WTC11 (cell line): ENCODE measurements around the gene EEFSEC. TPM values are rescaled to one million over a fixed set of nuclear protein-coding genes. Genes with fewer than 3 reads are reported as not detected.

ENCODE experiments used
- ATAC-seq: fragments of 200-7000 bp; cut with Tn5 transposase; 2 replicates; pipeline ENCODE4 v1.10.0; 2021; ENCODE audit warnings: mild to moderate bottlenecking, moderate library complexity
- CTCF ChIA-PET: fragments of 300-600 bp; sonication (Branson Sonifier 250); formaldehyde crosslinking; loops from one replicate; lab custom pipeline; 2021; ENCODE audit warnings: antibody characterized with exemption; lab: Charles Lee
- POLR2A ChIA-PET: fragments of 350-600 bp; sonication (Branson Sonifier 250); formaldehyde crosslinking; loops from one replicate; lab custom pipeline; 2021; ENCODE audit warnings: antibody characterized with exemption; lab: Charles Lee
- DNase-seq: peaks from one replicate; pipeline ENCODE4 v3.0.0; 2021; ENCODE audit warnings: low spot score
- H3K27ac Mint-ChIP-seq: 2 replicates; pipeline ENCODE4 v1.8.0; 2021; ENCODE audit warnings: mixed read lengths
- H3K27me3 Mint-ChIP-seq: 2 replicates; pipeline ENCODE4 v1.8.0; 2021; ENCODE audit warnings: low read depth, mild to moderate bottlenecking, moderate library complexity, mixed read lengths
- H3K36me3 Mint-ChIP-seq: 2 replicates; pipeline ENCODE4 v1.8.0; 2021; ENCODE audit warnings: mixed read lengths
- H3K4me1 Mint-ChIP-seq: 2 replicates; pipeline ENCODE4 v1.8.0; 2022; ENCODE audit warnings: mixed read lengths
- H3K4me3 Mint-ChIP-seq: 2 replicates; pipeline ENCODE4 v1.8.0; 2021; ENCODE audit warnings: mild to moderate bottlenecking, moderate library complexity, mixed read lengths
- H3K9me3 Mint-ChIP-seq: 2 replicates; pipeline ENCODE4 v1.8.0; 2021; ENCODE audit warnings: mixed read lengths
- ATF1 ChIP-seq: sonication (generic); formaldehyde crosslinking; IDR thresholded peaks from 2 replicates; pipeline ENCODE4 v1.8.1; 2023; ENCODE audit warnings: mild to moderate bottlenecking, moderate library complexity, missing genetic modification reagents
- CREB1 ChIP-seq: sonication (generic); formaldehyde crosslinking; IDR thresholded peaks from 2 replicates; pipeline ENCODE4 v1.8.0; 2023; ENCODE audit warnings: mild to moderate bottlenecking, missing genetic modification reagents
- ETV6 ChIP-seq: sonication (generic); formaldehyde crosslinking; IDR thresholded peaks from 2 replicates; pipeline ENCODE4 v1.8.1; 2022; ENCODE audit warnings: mild to moderate bottlenecking, missing genetic modification reagents
- GABPB1 ChIP-seq: sonication (generic); formaldehyde crosslinking; IDR thresholded peaks from 2 replicates; pipeline ENCODE4 v1.8.1; 2023; ENCODE audit warnings: mild to moderate bottlenecking, missing genetic modification reagents
- GRHL2 ChIP-seq: fragments of 250-450 bp; sonication (Bioruptor Pico); IDR thresholded peaks from 2 replicates; pipeline ENCODE4 v1.8.0; 2022; ENCODE audit warnings: mild to moderate bottlenecking, moderate library complexity; ENCODE audit not compliant: insufficient replicate concordance, severe bottlenecking
- MYBL2 ChIP-seq: sonication (generic); formaldehyde crosslinking; IDR thresholded peaks from 2 replicates; pipeline ENCODE4 v1.8.1; 2023; ENCODE audit warnings: mild to moderate bottlenecking, moderate library complexity, missing genetic modification reagents
- NFATC4 ChIP-seq: fragments of 250-450 bp; sonication (Bioruptor Pico); IDR thresholded peaks from 2 replicates; pipeline ENCODE4 v1.9.0; 2021; ENCODE audit warnings: mild to moderate bottlenecking
- OVOL2 ChIP-seq: fragments of 250-450 bp; sonication (Bioruptor Pico); IDR thresholded peaks from 2 replicates; pipeline ENCODE4 v1.9.0; 2021; ENCODE audit warnings: mild to moderate bottlenecking, borderline replicate concordance
- RELA ChIP-seq: sonication (generic); formaldehyde crosslinking; IDR thresholded peaks from 2 replicates; pipeline ENCODE4 v1.8.1; 2022; ENCODE audit warnings: missing genetic modification reagents, mild to moderate bottlenecking, borderline replicate concordance
- SOX15 ChIP-seq: fragments of 250-450 bp; sonication (Bioruptor Pico); IDR thresholded peaks from 2 replicates; pipeline ENCODE4 v1.9.0; 2021; ENCODE audit warnings: mild to moderate bottlenecking
- TCF7 ChIP-seq: sonication (generic); formaldehyde crosslinking; IDR thresholded peaks from 2 replicates; pipeline ENCODE4 v1.8.0; 2022; ENCODE audit warnings: mild to moderate bottlenecking, low read depth, missing genetic modification reagents, moderate library complexity
- ZBTB21 ChIP-seq: sonication (generic); formaldehyde crosslinking; IDR thresholded peaks from 2 replicates; pipeline ENCODE4 v1.8.1; 2023; ENCODE audit warnings: mild to moderate bottlenecking, missing genetic modification reagents, borderline replicate concordance
- ZNF232 ChIP-seq: sonication (generic); formaldehyde crosslinking; IDR thresholded peaks from 2 replicates; pipeline ENCODE4 v1.8.0; 2022; ENCODE audit warnings: mild to moderate bottlenecking, missing genetic modification reagents
- ZNF317 ChIP-seq: sonication (generic); formaldehyde crosslinking; IDR thresholded peaks from 2 replicates; pipeline ENCODE4 v1.8.1; 2023; ENCODE audit warnings: low read depth, mild to moderate bottlenecking, moderate library complexity, missing genetic modification reagents, borderline replicate concordance
- ZNF396 ChIP-seq: fragments of 250-450 bp; sonication (Bioruptor Pico); IDR thresholded peaks from 2 replicates; pipeline ENCODE4 v1.8.0; 2021; ENCODE audit warnings: mild to moderate bottlenecking, moderate library complexity, borderline replicate concordance
- total RNA-seq: library from RNA; stranded (reverse); gene quantifications from 3 replicates; pipeline ENCODE4 v1.2.3, GENCODE V29; 2021
- TF ChIP-seq, protein P1 (sequence below): fragments of 250-450 bp; sonication (Bioruptor Pico); IDR thresholded peaks from 2 replicates; pipeline ENCODE4 v1.9.0; 2021; ENCODE audit warnings: mild to moderate bottlenecking
- TF ChIP-seq, protein P2 (sequence below): fragments of 200-600 bp; IDR thresholded peaks from 2 replicates; pipeline ENCODE4 v1.8.0; 2022; ENCODE audit warnings: antibody characterized with exemption
- TF ChIP-seq, protein P3 (sequence below): sonication (generic); formaldehyde crosslinking; IDR thresholded peaks from 2 replicates; pipeline ENCODE4 v1.8.0; 2022; ENCODE audit warnings: mild to moderate bottlenecking, missing genetic modification reagents
- TF ChIP-seq, protein P4 (sequence below): sonication (generic); formaldehyde crosslinking; IDR thresholded peaks from 2 replicates; pipeline ENCODE4 v1.8.0; 2022; ENCODE audit warnings: mild to moderate bottlenecking, missing genetic modification reagents
- TF ChIP-seq, protein P5 (sequence below): fragments of 250-450 bp; sonication (Bioruptor Pico); IDR thresholded peaks from 2 replicates; pipeline ENCODE4 v2.1.2; 2022; ENCODE audit warnings: mild to moderate bottlenecking, moderate library complexity

EEFSEC gene
- total RNA-seq, 1 experiment from 2014 or later: 13.7 TPM

DNA sequence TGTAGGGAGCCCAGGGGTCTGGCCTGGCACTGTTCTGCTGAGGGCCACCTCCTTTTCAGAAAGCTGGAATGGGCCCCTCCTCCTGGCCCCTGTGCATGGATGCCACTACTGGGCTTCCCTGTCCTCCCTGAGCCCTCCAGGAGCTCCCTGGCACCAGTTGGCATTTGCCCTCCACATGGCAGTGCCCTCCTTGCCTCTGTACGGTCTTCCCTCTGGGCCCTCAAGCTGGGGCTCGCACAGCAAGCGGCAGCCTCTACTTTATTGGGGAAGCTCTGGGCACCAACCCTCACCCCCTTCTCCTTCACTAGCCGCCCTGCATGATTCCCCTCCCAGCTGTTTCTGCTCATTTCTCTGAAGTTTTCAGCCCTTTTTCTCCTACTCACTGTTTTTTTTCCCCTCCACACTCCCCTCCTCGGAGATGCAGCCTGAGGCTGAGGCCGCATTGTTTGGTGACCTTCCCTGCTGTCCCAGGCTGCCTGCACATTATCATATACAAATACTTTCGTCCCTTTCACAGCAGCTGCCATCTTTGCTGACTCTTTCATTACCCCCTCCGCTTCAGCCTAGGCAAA, 127.3 kb downstream of the EEFSEC start (continued):
- TF ChIP-seq ETV6 (CRISPR knock-in tag) (peak; percentile 39; the same call in 1 of the 2 replicates), NFATC4 (CRISPR knock-in tag) (no peak), MYBL2 (no peak), ZNF396 (CRISPR knock-in tag) (no peak), GRHL2 (no peak), OVOL2 (no peak), GABPB1 (CRISPR knock-in tag) (no peak), ZNF317 (CRISPR knock-in tag) (no peak), TCF7 (CRISPR knock-in tag) (no peak)
- TF ChIP-seq, protein P1, sequence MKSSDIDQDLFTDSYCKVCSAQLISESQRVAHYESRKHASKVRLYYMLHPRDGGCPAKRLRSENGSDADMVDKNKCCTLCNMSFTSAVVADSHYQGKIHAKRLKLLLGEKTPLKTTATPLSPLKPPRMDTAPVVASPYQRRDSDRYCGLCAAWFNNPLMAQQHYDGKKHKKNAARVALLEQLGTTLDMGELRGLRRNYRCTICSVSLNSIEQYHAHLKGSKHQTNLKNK: no peak
- TF ChIP-seq, protein P2, sequence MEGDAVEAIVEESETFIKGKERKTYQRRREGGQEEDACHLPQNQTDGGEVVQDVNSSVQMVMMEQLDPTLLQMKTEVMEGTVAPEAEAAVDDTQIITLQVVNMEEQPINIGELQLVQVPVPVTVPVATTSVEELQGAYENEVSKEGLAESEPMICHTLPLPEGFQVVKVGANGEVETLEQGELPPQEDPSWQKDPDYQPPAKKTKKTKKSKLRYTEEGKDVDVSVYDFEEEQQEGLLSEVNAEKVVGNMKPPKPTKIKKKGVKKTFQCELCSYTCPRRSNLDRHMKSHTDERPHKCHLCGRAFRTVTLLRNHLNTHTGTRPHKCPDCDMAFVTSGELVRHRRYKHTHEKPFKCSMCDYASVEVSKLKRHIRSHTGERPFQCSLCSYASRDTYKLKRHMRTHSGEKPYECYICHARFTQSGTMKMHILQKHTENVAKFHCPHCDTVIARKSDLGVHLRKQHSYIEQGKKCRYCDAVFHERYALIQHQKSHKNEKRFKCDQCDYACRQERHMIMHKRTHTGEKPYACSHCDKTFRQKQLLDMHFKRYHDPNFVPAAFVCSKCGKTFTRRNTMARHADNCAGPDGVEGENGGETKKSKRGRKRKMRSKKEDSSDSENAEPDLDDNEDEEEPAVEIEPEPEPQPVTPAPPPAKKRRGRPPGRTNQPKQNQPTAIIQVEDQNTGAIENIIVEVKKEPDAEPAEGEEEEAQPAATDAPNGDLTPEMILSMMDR: no peak
- TF ChIP-seq, protein P3, sequence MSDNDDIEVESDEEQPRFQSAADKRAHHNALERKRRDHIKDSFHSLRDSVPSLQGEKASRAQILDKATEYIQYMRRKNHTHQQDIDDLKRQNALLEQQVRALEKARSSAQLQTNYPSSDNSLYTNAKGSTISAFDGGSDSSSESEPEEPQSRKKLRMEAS: 0 out of 2 replicates have a peak, but pooled peaks have one; percentile 43

DNA sequence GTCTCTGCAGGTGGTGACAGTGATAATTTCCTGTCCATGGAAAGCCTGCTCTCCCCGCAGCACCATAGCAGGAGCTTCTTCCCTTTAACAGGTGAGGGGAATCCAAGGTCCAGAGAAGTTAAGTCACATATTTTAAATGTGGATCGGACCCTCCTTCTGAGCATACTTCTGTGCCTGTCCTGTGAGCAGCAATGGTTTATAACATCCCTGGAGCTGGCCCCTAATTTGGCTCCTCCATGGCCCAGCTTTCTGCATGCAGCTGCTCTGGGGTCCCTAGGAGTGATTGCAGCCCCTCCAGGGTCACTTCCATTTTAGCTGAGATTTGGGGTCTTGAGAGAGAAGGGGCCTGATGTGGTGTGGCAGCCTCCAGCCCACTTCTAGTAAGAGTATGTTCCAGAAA, 127.8 kb downstream of the EEFSEC start:
- Mint-ChIP-seq H3K27me3 (peaks cover 60% of the 10 kb centered on the region), H3K36me3 (no peaks in the 10 kb centered on the region), H3K4me1 (peaks cover 89% of the 10 kb centered on the region), H3K27ac (peak overlapping the region; percentile 95), H3K4me3 (no peak overlapping the region; the same call in 1 of the 2 replicates), H3K9me3 (no peaks in the 10 kb centered on the region)
- CTCF ChIA-PET: interaction anchor here (0.6 to 8.4 kb wide), 12 partner anchors 10 to 706 kb away, joined by 3 to 60 read pairs (median 3); no protein-coding TSS in a partner anchor
- POLR2A ChIA-PET: interaction anchor here (0.8 kb wide), 1 partner anchor 19 kb away, joined by 3 read pairs; no protein-coding TSS in a partner anchor
- TF ChIP-seq, protein P4, sequence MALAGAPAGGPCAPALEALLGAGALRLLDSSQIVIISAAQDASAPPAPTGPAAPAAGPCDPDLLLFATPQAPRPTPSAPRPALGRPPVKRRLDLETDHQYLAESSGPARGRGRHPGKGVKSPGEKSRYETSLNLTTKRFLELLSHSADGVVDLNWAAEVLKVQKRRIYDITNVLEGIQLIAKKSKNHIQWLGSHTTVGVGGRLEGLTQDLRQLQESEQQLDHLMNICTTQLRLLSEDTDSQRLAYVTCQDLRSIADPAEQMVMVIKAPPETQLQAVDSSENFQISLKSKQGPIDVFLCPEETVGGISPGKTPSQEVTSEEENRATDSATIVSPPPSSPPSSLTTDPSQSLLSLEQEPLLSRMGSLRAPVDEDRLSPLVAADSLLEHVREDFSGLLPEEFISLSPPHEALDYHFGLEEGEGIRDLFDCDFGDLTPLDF (CRISPR knock-in tag): no peak
- TF ChIP-seq CREB1 (CRISPR knock-in tag) (no peak), ATF1 (CRISPR knock-in tag) (no peak), ZNF232 (no peak), ZBTB21 (no peak), RELA (no peak), SOX15 (CRISPR knock-in tag) (no peak)
- TF ChIP-seq, protein P5, sequence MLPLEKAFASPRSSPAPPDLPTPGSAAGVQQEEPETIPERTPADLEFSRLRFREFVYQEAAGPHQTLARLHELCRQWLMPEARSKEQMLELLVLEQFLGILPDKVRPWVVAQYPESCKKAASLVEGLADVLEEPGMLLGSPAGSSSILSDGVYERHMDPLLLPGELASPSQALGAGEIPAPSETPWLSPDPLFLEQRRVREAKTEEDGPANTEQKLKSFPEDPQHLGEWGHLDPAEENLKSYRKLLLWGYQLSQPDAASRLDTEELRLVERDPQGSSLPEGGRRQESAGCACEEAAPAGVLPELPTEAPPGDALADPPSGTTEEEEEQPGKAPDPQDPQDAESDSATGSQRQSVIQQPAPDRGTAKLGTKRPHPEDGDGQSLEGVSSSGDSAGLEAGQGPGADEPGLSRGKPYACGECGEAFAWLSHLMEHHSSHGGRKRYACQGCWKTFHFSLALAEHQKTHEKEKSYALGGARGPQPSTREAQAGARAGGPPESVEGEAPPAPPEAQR: no peak
- no peak for ATAC-seq
- DNase-seq: no peak
